A549 (cell line): ENCODE measurements around the gene NUP42. TPM values are rescaled to one million over a fixed set of nuclear protein-coding genes. Genes with fewer than 3 reads are reported as not detected.

ENCODE experiments used
- ATAC-seq, 2 experiments: fragments of 200-7000 bp in 1 of 2; fragments of >200 bp in 1 of 2; cut with Nextera tagmentation in 1 of 2; cut with Tn5 transposase in 1 of 2; 3 replicates each; pipeline versions ENCODE4 v1.8.0 to v1.9.1; 2018 to 2020; ENCODE audit warnings: mild to moderate bottlenecking in 1 of 2, moderate library complexity in 1 of 2
- CTCF ChIA-PET: fragments of 300-600 bp; sonication (Branson Sonifier 250); formaldehyde crosslinking; extraction: SDS; loops from one replicate; lab custom pipeline; 2021; ENCODE audit warnings: antibody characterized with exemption, inconsistent platforms; lab: Yijun Ruan, JAX
- POLR2A ChIA-PET: fragments of 350-600 bp; formaldehyde crosslinking; extraction: SDS; loops from one replicate; lab custom pipeline; 2021; ENCODE audit warnings: antibody characterized with exemption, inconsistent platforms; lab: Yijun Ruan, JAX
- DNase-seq, 2 experiments: peaks; one replicate each; pipeline versions ENCODE4 v3.0.0 to v3.0.0-alpha.2; 2011 to 2016; ENCODE audit warnings: low read depth in 1 of 2, low spot score in 1 of 2
- FAIRE-seq: peaks from 2 replicates; lab custom pipeline; 2011; peaks lifted over from hg19 to GRCh38; lab: Jason Lieb, UNC
- H3K27ac ChIP-seq, 2 experiments: fragments of >200 bp; sonication (Bioruptor Twin); formaldehyde crosslinking; 3 replicates each; pipeline ENCODE4 v1.5.1; 2016 to 2017
- H3K4me1 ChIP-seq: fragments of >200 bp; sonication (Bioruptor Twin); formaldehyde crosslinking; 3 replicates; pipeline ENCODE4 v1.6.1; 2016
- H3K4me2 ChIP-seq: fragments of >200 bp; sonication (Bioruptor Twin); formaldehyde crosslinking; 3 replicates; pipeline ENCODE4 v1.6.1; 2016
- H3K4me3 ChIP-seq: fragments of >200 bp; sonication (Bioruptor Twin); formaldehyde crosslinking; 3 replicates; pipeline ENCODE4 v1.5.1; 2016
- H3K9me3 ChIP-seq: fragments of >200 bp; sonication (Bioruptor Twin); formaldehyde crosslinking; 3 replicates; pipeline ENCODE4 v1.6.1; 2016
- CBX8 ChIP-seq: fragments of 200-600 bp; sonication (generic); IDR thresholded peaks from 2 replicates; pipeline ENCODE4 v1.6.1; 2016
- CEBPB ChIP-seq, 2 experiments: fragments of >200 bp in 1 of 2; sonication (Bioruptor Twin) in 1 of 2; formaldehyde crosslinking in 1 of 2; IDR thresholded peaks; 2 replicates each; pipeline ENCODE4 v1.6.1; 2012 to 2016
- EHMT2 ChIP-seq: fragments of 200-600 bp; sonication (generic); IDR thresholded peaks from 2 replicates; pipeline ENCODE4 v1.6.1; 2016; ENCODE audit warnings: antibody characterized with exemption, low read depth, mild to moderate bottlenecking, moderate library complexity
- ESRRA ChIP-seq: fragments of 150-350 bp; IDR thresholded peaks from 2 replicates; pipeline ENCODE4 v1.6.1; 2014; ENCODE audit warnings: mild to moderate bottlenecking, low read length, borderline replicate concordance
- FOSB ChIP-seq: fragments of 250-450 bp; sonication (Bioruptor Pico); IDR thresholded peaks from 2 replicates; pipeline ENCODE4 v1.5.0; 2020; ENCODE audit warnings: mild to moderate bottlenecking, moderate library complexity
- FOXS1 ChIP-seq: fragments of 250-450 bp; sonication (Bioruptor Pico); IDR thresholded peaks from 2 replicates; pipeline ENCODE4 v1.5.0; 2020; ENCODE audit warnings: mild to moderate bottlenecking, moderate library complexity
- GATA3 ChIP-seq: IDR thresholded peaks from 2 replicates; pipeline ENCODE4 v1.6.1; 2012; ENCODE audit warnings: borderline replicate concordance
- HDAC2 ChIP-seq: fragments of 200-600 bp; sonication (generic); IDR thresholded peaks from 2 replicates; pipeline ENCODE4 v1.6.1; 2016
- HOXB13 ChIP-seq: fragments of 250-450 bp; sonication (Bioruptor Pico); IDR thresholded peaks from 2 replicates; pipeline ENCODE4 v1.5.0; 2020; ENCODE audit warnings: low read depth, mild to moderate bottlenecking, moderate library complexity
- JUNB ChIP-seq: fragments of >200 bp; sonication (Bioruptor Twin); formaldehyde crosslinking; IDR thresholded peaks from 2 replicates; pipeline ENCODE4 v1.6.1; 2016
- KDM5A ChIP-seq: fragments of 200-600 bp; sonication (generic); IDR thresholded peaks from 2 replicates; pipeline ENCODE4 v1.6.1; 2016; ENCODE audit warnings: antibody characterized with exemption, mild to moderate bottlenecking
- MAZ ChIP-seq: fragments of 150-350 bp; IDR thresholded peaks from 2 replicates; pipeline ENCODE4 v1.6.1; 2014; ENCODE audit warnings: antibody characterized with exemption, low read depth, low read length, borderline replicate concordance
- RAD21 ChIP-seq, 2 experiments: fragments of >200 bp in 1 of 2; sonication (Bioruptor Twin) in 1 of 2; formaldehyde crosslinking in 1 of 2; IDR thresholded peaks in 1 of 2; conservative IDR thresholded peaks in 1 of 2; 2 replicates in 1 of 2; 3 replicates in 1 of 2; pipeline ENCODE4 v1.6.1; 2012 to 2018; ENCODE audit warnings: inconsistent platforms in 1 of 2
- RARB ChIP-seq: fragments of 250-450 bp; sonication (Bioruptor Pico); IDR thresholded peaks from 2 replicates; pipeline ENCODE4 v1.8.0; 2021; ENCODE audit warnings: mild to moderate bottlenecking, moderate library complexity
- RNF2 ChIP-seq: fragments of 200-600 bp; sonication (generic); IDR thresholded peaks from 2 replicates; pipeline ENCODE4 v1.6.1; 2016; ENCODE audit warnings: low read depth, mild to moderate bottlenecking, antibody characterized with exemption, moderate library complexity, borderline replicate concordance
- SREBF2 ChIP-seq: fragments of 450-650 bp; IDR thresholded peaks from 2 replicates; pipeline ENCODE4 v1.6.1; 2014; ENCODE audit warnings: mild to moderate bottlenecking, moderate library complexity
- ZNF302 ChIP-seq: fragments of 250-450 bp; sonication (Bioruptor Pico); IDR thresholded peaks from 2 replicates; pipeline ENCODE4 v1.9.0; 2021; ENCODE audit warnings: inconsistent platforms, mild to moderate bottlenecking, moderate library complexity
- ZSCAN20 ChIP-seq: fragments of 250-450 bp; sonication (Bioruptor Pico); IDR thresholded peaks from 2 replicates; pipeline ENCODE4 v1.8.0; 2022; ENCODE audit warnings: mild to moderate bottlenecking, moderate library complexity
- WGBS: methylation state at CpG from one replicate; pipeline ENCODE4 v1.1.6; 2017; ENCODE audit errors: missing lambda C conversion rate; 5-methylcytosine and 5-hydroxymethylcytosine counted together
- polyA plus RNA-seq, 4 experiments: library from polyadenylated mRNA; depleted of rRNA in 3 of 4; stranded (reverse); fragments of >200 nt; fragmentation: RNase III in 1 of 4; extraction: RNeasy Plus Mini Kit Qiagen cat#74134 plus additional on column Dnase treatment in 1 of 4; gene quantifications; 2 replicates in 3 of 4; 3 replicates in 1 of 4; pipeline ENCODE4 v1.2.3, GENCODE V29; 2011 to 2017
- TF ChIP-seq, protein P1 (sequence below): IDR thresholded peaks from 2 replicates; pipeline ENCODE4 v1.6.1; 2012; ENCODE audit warnings: low read depth, borderline replicate concordance
- TF ChIP-seq, protein P2 (sequence below): fragments of 450-650 bp; IDR thresholded peaks from 2 replicates; pipeline ENCODE4 v1.6.1; 2014; ENCODE audit warnings: antibody characterized with exemption
- TF ChIP-seq, protein P3 (sequence below): fragments of >200 bp; sonication (Bioruptor Twin); formaldehyde crosslinking; IDR thresholded peaks from 3 replicates; pipeline ENCODE4 v1.6.1; 2016

NUP42 gene
- polyA plus RNA-seq, 2 of the 4 experiments (the other 2 are of a cell fraction), result 26.5 to 27.7 TPM

DNA sequence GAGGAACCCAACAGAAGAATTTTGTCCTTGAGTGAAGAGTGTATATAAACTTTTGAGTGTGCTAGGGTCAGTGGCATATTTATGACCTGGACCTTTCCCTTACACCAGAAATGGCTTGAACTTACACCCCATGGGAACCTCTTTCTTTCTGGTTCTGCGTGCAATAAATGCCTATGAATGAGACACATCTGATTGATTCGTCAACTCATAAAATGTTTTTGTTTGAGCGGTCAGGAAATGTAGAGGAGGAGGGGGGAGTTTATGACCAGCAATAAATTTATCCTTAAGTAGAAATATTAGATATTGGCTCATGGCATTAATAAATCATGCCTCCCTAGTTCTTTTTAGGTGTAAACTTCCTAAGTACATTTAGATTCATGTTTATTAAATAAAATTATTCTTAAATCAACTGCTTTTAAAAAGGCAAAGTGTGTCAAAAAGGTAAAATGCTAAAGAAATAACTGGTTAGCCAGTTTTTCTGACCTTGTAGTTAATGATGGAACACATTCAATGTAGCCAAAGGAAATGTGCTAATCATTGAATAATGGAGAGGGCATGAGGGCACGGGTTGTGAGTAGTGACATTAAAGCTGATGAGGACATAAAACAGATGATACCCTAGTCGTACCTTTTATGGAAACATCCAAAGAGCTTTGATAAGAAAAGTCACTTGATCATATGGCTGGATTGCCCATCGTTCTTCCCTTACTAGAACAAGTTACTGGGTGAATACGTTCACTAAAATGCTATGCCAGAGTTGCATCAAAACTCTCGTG lies 13.6 kb upstream of the NUP42 start:
- 83% methylated on average over 8 of the region's 8 CpGs for WGBS
- FAIRE-seq (no peak), DNase-seq (no peak), ATAC-seq (no peak)
- no peaks in the 10 kb centered on the region for H3K4me1 ChIP-seq
- no peak overlapping the region for H3K27ac ChIP-seq
- ChIA-PET POLR2A (interaction anchor here (1.6 kb wide), 1 partner anchor 63 kb away, joined by 3 read pairs; the partner anchor contains the start of gene KLHL7), CTCF (interaction anchor here (0.9 kb wide), 1 partner anchor 104 kb away, joined by 3 read pairs; no protein-coding TSS in a partner anchor)
- H3K4me3 ChIP-seq, result no peak overlapping the region
- no peak overlapping the region for H3K4me2 ChIP-seq
- no peak for TF ChIP-seq ESRRA
- no peaks in the 10 kb centered on the region for H3K9me3 ChIP-seq

DNA sequence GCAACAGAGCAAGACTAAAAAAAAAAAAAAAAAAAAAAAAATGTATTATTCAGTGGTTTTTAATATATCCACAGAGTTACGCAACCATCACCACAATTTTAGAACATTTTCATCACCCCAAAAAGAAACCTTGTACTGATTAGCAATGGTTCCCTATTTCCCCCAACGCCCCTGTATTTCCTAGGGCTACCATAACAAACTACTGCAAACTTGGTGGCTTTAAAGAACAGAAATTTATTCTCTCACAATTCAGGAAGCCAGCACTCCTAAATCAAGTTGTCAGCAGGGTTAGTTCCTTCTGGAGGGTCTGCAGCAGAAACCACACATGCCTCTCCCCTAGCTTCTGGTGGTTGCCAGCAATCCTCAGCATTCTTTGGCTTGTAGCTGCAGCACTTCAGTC lies 5.9 kb upstream of the NUP42 start:
- Histone ChIP-seq H3K4me2 (no peak overlapping the region), H3K27ac (no peak overlapping the region), H3K9me3 (no peaks in the 10 kb centered on the region), H3K4me1 (peaks cover under 1% of the 10 kb centered on the region; the same call in 1 of the 3 replicates), H3K4me3 (no peak overlapping the region)
- ChIA-PET CTCF (interaction anchor here (1.1 to 1.7 kb wide), 3 partner anchors 9 to 18 kb away, joined by 3 to 4 read pairs (median 4); no protein-coding TSS in a partner anchor), POLR2A (no interaction called here)
- ATAC-seq (no peak), DNase-seq (no peak), FAIRE-seq (no peak)
- TF ChIP-seq JUNB, result no peak
- no peak for TF ChIP-seq KDM5A
- TF ChIP-seq CEBPB (IDR thresholded peaks at IDR 0.05), result peak; percentile 44 to 52; a peak in 2 of 4 replicates
- WGBS, result 77% methylated on average over 2 of the region's 2 CpGs

DNA sequence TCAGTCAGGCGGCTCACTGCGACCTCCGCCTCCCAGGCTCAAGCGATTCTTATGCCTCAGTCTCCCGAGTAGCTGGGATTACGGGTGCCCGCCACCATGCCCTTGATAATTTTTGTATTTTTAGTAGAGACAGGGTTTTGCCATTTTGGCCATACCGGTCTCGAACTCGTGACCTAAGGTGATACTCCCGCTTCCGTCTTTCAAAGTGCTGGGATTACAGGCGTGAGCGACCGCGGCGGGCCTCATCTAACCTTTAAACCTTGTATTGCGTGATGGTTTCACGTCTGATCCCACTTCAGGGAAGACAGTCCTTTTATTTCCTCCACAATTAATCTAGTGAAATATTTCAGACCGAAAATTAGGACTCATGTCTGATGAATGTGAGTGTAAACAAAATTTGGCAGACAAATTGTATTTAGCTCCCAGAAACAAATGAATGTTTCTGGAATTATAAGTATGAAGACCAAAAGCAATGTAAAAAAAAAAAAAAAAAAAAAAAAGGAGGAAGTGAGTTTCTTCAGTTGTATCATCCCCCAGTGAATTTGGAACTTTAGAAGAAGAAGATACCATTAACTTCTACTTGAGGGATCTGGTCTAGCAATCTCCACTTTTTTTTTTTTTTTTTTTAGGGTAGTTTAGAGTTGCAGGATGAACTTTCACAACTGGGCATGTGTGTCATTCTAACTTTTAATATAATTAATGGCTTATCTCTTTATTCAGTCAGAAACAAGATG lies 1.6 kb downstream of the NUP42 start:
- Histone ChIP-seq H3K27ac (peak overlapping the region; percentile 91 to 97; a peak in 4 of 6 replicates), H3K4me3 (peak overlapping the region; percentile 94), H3K4me1 (peaks cover 23% of the 10 kb centered on the region), H3K4me2 (peak overlapping the region; percentile 96), H3K9me3 (no peaks in the 10 kb centered on the region)
- POLR2A ChIA-PET, result interaction anchor here (0.6 to 1.2 kb wide), 3 partner anchors 16 to 510 kb away, joined by 3 to 8 read pairs (median 3); no protein-coding TSS in a partner anchor
- WGBS, result 84% methylated on average over 20 of the region's 20 CpGs
- CTCF ChIA-PET, result interaction anchor here (0.7 to 1.7 kb wide), 5 partner anchors 9 to 59 kb away, joined by 4 to 9 read pairs (median 4); no protein-coding TSS in a partner anchor
- TF ChIP-seq CBX8, result no peak
- no peak for TF ChIP-seq FOXS1 (CRISPR knock-in tag)
- TF ChIP-seq RARB (CRISPR knock-in tag), result no peak
- TF ChIP-seq KDM5A, result no peak
- TF ChIP-seq HOXB13 (CRISPR knock-in tag), result no peak
- no peak for TF ChIP-seq MAZ
- no peak for TF ChIP-seq ZSCAN20 (CRISPR knock-in tag)
- TF ChIP-seq GATA3, result no peak
- no peak for TF ChIP-seq RAD21 (conservative IDR thresholded peaks at IDR 0.05 in 1 of 2, IDR thresholded peaks at IDR 0.05 in 1 of 2)
- TF ChIP-seq, protein P1, sequence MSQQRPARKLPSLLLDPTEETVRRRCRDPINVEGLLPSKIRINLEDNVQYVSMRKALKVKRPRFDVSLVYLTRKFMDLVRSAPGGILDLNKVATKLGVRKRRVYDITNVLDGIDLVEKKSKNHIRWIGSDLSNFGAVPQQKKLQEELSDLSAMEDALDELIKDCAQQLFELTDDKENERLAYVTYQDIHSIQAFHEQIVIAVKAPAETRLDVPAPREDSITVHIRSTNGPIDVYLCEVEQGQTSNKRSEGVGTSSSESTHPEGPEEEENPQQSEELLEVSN, result no peak
- no peak for TF ChIP-seq EHMT2
- no peak for TF ChIP-seq ZNF302 (CRISPR knock-in tag)
- TF ChIP-seq SREBF2, result no peak
- TF ChIP-seq HDAC2, result no peak
- no peak for TF ChIP-seq RNF2
- no peak for TF ChIP-seq FOSB
- TF ChIP-seq, protein P2, sequence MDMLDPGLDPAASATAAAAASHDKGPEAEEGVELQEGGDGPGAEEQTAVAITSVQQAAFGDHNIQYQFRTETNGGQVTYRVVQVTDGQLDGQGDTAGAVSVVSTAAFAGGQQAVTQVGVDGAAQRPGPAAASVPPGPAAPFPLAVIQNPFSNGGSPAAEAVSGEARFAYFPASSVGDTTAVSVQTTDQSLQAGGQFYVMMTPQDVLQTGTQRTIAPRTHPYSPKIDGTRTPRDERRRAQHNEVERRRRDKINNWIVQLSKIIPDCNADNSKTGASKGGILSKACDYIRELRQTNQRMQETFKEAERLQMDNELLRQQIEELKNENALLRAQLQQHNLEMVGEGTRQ, result no peak
- TF ChIP-seq, protein P3, sequence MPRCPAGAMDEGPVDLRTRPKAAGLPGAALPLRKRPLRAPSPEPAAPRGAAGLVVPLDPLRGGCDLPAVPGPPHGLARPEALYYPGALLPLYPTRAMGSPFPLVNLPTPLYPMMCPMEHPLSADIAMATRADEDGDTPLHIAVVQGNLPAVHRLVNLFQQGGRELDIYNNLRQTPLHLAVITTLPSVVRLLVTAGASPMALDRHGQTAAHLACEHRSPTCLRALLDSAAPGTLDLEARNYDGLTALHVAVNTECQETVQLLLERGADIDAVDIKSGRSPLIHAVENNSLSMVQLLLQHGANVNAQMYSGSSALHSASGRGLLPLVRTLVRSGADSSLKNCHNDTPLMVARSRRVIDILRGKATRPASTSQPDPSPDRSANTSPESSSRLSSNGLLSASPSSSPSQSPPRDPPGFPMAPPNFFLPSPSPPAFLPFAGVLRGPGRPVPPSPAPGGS, result no peak
- no peak for ATAC-seq
- no peak for FAIRE-seq
- DNase-seq, result no peak
